Measurements from ENCODE around the gene GHRHR.

GHRHR gene

GRCh38 chr7:30986331-30986730 lies 22.6 kb downstream of the GHRHR start:
- DNase-seq, result no peak

- DNase-seq, result no peak
These were observed 23.0 kb downstream of the GHRHR start for GRCh38 chr7:30986738-30987137.

GRCh38 chr7:30987178-30987577 lies 23.4 kb downstream of the GHRHR start:
- no peak for DNase-seq

GRCh38 chr7:30987936-30988335 lies 24.2 kb downstream of the GHRHR start:
- DNase-seq, result no peak

GRCh38 chr7:30988351-30989005 lies 24.7 kb downstream of the GHRHR start:
- no peak for DNase-seq

GRCh38 chr7:30989008-30989823 lies 25.5 kb downstream of the GHRHR start:
- DNase-seq, result no peak

GRCh38 chr7:30989824-30990672 lies 26.3 kb downstream of the GHRHR start:
- no peak for DNase-seq

GRCh38 chr7:30990673-30991170 lies 27.0 kb downstream of the GHRHR start:
- no peak for DNase-seq

GRCh38 chr7:30992414-30992813 lies 28.7 kb downstream of the GHRHR start:
- no peak for DNase-seq

GRCh38 chr7:30994206-30995100 lies 30.7 kb downstream of the GHRHR start:
- no peak for DNase-seq

- DNase-seq, result no peak
These were observed 31.8 kb downstream of the GHRHR start for GRCh38 chr7:30995536-30995935.

- no peak for DNase-seq
These were observed 32.5 kb downstream of the GHRHR start for GRCh38 chr7:30996256-30996655.

- DNase-seq, result no peak
These were observed 33.1 kb downstream of the GHRHR start for GRCh38 chr7:30996883-30997282.

- DNase-seq, result no peak
These were observed 33.6 kb downstream of the GHRHR start for GRCh38 chr7:30997316-30997715.

GRCh38 chr7:30998180-30998579 lies 34.4 kb downstream of the GHRHR start:
- no peak for DNase-seq

GRCh38 chr7:31000161-31000693 lies 36.5 kb downstream of the GHRHR start:
- no peak for DNase-seq

- no peak for DNase-seq
These were observed 37.0 kb downstream of the GHRHR start for GRCh38 chr7:31000779-31001178.

GRCh38 chr7:31002256-31002655 lies 38.5 kb downstream of the GHRHR start:
- DNase-seq, result no peak

- DNase-seq, result no peak
These were observed 39.3 kb downstream of the GHRHR start for GRCh38 chr7:31003097-31003496.

- DNase-seq, result no peak
These were observed 40.0 kb downstream of the GHRHR start for GRCh38 chr7:31003721-31004120.

- no peak for DNase-seq
These were observed 40.6 kb downstream of the GHRHR start for GRCh38 chr7:31004393-31004792.

GRCh38 chr7:31006857-31007256 lies 43.1 kb downstream of the GHRHR start:
- no peak for DNase-seq

All from activated gamma-delta T cell (primary cell).